HG03575 (cell line): ENCODE measurements around the gene SPOP.

Experiments
- ATAC-seq: cut with Tn5 transposase; IDR thresholded peaks from one replicate; pipeline ENCODE4 v1.9.1; 2021; ENCODE audit not compliant: unreplicated experiment, insufficient number of reproducible peaks, low FRiP score; ENCODE audit errors: extremely low read depth

The SPOP gene

GRCh38 chr17:49630113-49630900 is 47.6 kb downstream of the SPOP start:
- ATAC-seq, result no peak

GRCh38 chr17:49629447-49629846 is 48.5 kb downstream of the SPOP start:
- no peak for ATAC-seq

GRCh38 chr17:49624896-49625295 is 53.0 kb downstream of the SPOP start:
- ATAC-seq, result no peak

- no peak for ATAC-seq
Observed at GRCh38 chr17:49621946-49622529, 55.9 kb downstream of the SPOP start.

- ATAC-seq, result no peak
Observed at GRCh38 chr17:49621420-49621819, 56.5 kb downstream of the SPOP start.

- no peak for ATAC-seq
Observed at GRCh38 chr17:49618028-49618611, 59.8 kb downstream of the SPOP start.

- ATAC-seq, result no peak
Observed at GRCh38 chr17:49616601-49617131, 61.2 kb downstream of the SPOP start.

- no peak for ATAC-seq
Observed at GRCh38 chr17:49616086-49616485, 61.8 kb downstream of the SPOP start.

- ATAC-seq, result no peak
Observed at GRCh38 chr17:49613182-49613800, 64.6 kb downstream of the SPOP start.

GRCh38 chr17:49612726-49613125 is 65.2 kb downstream of the SPOP start:
- no peak for ATAC-seq

- ATAC-seq, result no peak
Observed at GRCh38 chr17:49610883-49611584, 66.9 kb downstream of the SPOP start.

GRCh38 chr17:49604314-49604869 is 73.5 kb downstream of the SPOP start:
- no peak for ATAC-seq

- ATAC-seq, result no peak
Observed at GRCh38 chr17:49603720-49604119, 74.2 kb downstream of the SPOP start.

GRCh38 chr17:49603238-49603637 is 74.7 kb downstream of the SPOP start:
- no peak for ATAC-seq

GRCh38 chr17:49602783-49603182 is 75.1 kb downstream of the SPOP start:
- ATAC-seq, result no peak

- no peak for ATAC-seq
Observed at GRCh38 chr17:49600949-49601348, 76.9 kb downstream of the SPOP start.

- no peak for ATAC-seq
Observed at GRCh38 chr17:49598918-49599317, 79.0 kb downstream of the SPOP start.

GRCh38 chr17:49597928-49598655 is 79.8 kb downstream of the SPOP start:
- ATAC-seq, result no peak
